DLD1 (cell line): ENCODE results near the gene DOCK8.

Experiments used
- in situ Hi-C: cut with HindIII; loops from 2 replicates; pipeline ENCODE4 v1.10.0; 2017; ENCODE audit warnings: low sequenced_read_pairs

DOCK8 gene

DNA sequence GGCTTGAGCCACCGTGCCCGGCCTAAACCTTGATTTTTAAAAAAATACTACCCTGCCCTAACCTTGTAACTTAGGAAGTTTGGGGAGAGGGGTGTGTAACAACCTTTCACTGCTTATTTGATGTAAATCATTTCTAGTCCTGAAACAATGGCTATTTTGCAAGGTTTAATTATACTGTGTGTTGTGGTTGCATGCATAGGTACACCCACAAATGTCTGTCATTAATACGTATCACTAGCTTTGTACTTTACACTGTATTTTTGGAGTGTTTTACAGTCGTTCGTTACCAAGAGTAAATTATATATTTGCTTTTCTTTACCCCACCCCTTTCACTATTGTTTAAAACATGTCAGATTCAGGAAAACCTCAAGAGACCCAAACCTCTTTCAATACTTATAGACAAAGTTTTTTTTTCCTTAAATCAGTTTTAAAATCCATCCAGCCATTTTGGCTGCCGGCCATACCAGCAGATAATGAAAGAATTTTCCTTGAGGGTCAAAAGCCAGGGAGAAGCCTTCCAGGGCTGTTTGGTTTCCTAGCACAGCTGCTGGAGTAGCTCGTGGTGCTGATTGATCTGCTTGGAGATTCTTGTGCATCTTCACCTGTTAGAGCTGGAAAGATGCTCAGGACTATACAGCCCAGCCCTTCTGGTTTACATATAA is 50.7 kb downstream of the DOCK8 start:
- in situ Hi-C loops, result no loop called here

DNA sequence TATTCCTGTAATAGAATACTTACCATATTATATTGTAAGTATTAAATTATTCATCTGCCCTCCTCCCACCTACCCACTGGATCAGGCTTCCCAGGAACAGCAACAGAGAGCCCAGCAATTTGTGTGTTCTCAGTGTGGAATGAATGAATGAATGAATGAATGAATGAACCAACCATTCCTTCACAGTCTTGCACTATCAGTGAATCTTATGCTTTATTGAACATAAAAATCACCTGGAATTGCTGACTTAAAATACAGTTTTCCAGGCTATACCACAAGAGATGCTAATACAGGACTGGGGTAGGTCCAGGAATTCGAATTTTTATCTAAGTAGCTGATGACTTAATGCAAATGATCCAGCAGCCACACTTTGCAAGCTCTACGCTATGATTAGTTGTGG is 51.6 kb downstream of the DOCK8 start:
- in situ Hi-C loops, result no loop called here

DNA sequence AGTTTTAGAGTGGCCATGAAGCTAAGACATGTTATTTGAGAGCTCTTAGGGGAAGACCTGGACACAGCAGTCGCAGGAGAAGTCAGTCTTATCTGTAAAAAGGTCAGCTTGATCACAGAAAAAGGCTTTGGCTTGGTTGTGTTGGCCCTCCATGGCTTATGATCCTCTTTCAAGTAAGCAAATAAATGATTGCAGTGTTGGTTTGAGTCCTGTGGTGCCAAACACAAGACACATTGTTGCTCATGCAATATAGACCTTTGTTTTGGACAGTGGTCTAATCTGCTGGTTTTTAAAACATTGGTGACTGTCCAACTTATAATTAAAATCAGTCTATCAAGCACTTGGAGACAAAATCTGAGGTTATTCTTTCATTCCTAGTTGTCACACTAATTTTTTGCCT is 54.0 kb downstream of the DOCK8 start:
- in situ Hi-C loops, result no loop called here

DNA sequence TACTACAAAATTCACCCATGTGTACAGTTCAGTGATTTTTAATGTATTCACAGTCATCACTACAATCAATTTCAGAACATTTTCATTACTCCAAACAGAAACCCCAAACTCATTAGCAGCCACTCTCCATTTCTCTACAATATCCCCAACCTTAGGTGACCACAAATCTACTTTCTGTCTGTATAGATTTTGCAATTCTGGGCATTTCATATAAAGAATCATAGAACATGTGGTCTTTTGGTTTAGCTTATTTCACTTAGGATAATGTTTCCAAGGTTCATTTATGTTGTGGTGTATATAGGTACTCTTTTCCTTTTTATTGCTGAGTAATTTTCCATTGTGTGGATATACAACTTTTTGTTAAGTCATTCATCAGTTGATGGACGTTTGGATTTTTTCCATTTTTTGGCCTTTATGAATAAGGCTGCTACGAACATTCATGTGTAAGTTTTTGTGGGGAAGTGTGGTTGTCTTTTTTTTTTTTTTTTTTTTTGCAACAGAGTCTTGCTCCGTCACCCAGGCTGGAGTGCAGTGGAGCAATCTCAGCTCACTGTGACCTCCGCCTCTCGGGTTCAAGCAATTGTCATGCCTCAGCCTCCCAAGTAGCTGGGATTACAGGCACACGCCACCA is 54.5 kb downstream of the DOCK8 start:
- in situ Hi-C loops, result no loop called here

DNA sequence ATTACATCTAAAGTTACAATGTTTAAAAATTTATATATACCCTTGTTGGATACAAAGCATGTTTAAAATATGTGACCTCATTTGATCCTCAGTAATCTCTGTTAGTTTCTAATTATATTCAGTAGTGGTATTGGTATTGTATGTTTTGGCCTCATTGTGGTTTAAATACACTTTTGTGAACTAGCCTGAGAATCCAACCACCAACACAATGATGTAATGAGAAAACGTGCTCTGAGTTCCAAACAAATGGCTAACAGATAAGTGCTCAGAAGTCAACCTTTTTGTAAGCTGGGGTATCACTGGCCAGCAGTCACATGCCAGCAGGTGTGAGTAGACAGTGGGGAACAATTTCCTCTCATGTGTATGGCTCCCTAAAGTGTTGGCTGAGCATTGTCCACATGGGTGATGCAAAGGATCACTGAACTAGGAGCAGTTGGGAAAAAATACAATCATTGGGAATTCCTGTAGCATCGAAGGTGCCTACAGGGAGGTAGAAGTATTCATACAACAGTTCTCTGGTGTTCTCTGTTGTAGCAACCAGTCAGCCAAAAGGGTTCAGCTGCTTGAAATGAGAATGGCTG is 56.1 kb downstream of the DOCK8 start:
- in situ Hi-C loops, result no loop called here

GRCh38 chr9:272251-273213 is 57.9 kb downstream of the DOCK8 start:
- in situ Hi-C loops, result no loop called here

DNA sequence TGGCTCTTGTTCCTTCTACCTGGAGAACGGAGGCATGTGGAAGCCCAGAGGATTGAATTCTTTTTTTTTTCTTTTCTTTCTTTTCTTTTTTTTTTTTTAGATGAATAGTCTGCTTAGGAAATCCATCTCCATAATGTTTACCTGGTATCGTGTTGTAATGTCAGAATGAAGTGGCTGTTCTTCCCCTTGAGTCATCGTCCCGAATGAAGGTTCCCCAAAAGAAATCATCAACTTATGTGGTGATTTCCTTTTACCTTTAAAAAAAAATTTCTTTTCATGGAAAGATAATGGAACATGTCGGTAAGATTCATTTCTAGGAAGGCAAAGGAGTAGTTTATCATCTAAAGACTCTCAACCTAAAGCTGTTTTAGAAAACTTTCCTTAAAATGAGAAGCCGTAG is 59.7 kb downstream of the DOCK8 start:
- in situ Hi-C loops, result no loop called here

DNA sequence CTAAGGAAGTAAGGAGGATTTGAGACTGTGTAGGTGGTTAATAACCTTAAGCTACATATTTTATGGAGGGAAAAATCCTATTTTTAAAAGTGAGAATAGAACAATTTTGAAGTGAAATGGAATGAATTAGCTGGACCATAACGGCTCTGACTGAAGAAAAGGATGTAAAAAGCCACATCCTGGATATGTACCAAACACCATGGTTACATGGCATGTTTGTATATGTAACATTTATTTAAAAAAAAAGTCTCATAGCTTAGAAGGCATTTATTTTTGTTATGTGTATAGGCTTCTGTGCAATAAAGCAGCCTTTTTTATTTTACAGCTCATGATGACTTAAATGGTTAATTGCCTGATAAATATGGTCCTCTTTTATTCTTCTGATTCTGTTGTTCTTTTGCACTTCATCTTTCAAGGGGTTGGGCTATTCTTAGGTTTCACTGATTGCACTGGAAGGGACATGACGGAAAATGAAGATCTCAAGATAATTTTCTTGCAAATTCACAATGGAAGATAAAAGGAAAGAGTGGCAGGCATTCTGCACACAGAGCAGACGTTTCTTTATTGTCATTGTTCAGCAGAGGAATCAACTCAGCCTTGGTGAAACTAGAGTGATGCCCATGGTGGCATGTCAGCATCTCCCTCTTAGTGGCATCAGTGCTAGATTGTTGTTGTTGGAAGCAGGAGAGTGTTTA is 63.1 kb downstream of the DOCK8 start:
- in situ Hi-C loops, result no loop called here

GRCh38 chr9:278651-279050 is 64.0 kb downstream of the DOCK8 start:
- in situ Hi-C loops, result no loop called here

- in situ Hi-C loops, result no loop called here
Measured at GRCh38 chr9:279674-280073, 65.0 kb downstream of the DOCK8 start.

DNA sequence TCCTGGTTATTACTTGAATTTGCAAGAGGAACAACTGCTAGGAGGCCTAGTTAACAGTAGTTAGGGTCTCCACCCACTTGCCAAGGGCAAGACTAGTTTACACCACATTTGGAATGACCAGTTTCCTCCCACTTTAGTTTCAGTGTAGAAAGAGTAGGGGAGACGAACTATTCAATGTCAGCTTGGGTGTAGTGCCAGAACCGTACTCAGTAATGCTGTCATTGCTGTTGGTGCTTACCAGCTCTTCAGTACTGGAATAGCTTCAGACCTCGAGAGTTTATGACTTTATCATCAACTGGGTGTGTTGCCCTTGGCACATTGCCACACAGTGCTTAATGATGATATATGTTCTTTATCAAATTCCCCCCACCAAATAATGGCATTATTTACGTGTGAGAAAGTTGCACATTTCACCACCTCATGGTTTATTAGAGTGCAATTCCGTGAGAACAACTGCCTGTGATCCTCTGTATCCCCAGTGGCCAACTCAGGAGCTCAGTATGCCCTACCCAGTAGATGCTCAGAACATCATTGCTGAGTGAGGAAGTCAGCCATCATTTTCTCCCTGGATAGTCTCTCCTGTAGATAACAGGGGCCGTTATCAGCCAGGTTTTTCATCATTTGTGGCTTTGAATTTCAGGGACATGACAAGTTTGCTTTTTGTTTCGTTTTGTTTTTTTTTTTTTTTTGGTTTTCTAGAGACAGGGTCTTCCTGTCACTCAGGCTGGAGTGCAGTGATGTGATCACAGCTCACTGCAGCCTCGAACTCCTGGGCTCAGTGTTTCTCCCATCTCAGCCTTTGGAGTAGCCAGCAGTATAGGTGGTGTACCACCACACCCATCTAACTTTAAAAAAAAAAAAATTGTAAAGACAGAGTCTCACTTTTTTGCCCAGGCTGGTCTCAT is 67.3 kb downstream of the DOCK8 start:
- in situ Hi-C loops, result no loop called here

GRCh38 chr9:286071-286740 is 71.5 kb downstream of the DOCK8 start:
- in situ Hi-C loops, result no loop called here

DNA sequence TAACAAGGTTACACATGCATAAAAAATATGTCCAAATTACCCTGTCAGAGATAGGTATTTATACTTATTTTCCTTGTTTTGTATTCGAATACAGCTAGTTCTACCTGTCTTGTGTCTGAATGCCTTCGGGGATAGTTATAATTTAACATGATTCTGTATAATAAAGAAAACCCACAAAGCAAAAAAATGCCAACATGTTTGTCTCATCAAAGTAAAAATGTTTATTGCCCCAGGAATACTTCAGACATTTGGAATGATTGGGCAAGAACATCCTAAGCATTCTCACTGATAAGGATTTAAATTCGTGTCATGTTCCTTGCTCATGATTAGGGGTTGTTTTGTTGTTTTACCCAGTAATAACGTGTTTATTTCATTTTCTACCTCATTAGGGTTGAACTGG is 74.5 kb downstream of the DOCK8 start:
- in situ Hi-C loops, result no loop called here

- in situ Hi-C loops, result no loop called here
Measured at GRCh38 chr9:292915-293314, 78.2 kb downstream of the DOCK8 start.

- in situ Hi-C loops, result no loop called here
Measured at GRCh38 chr9:295576-295975, 80.9 kb downstream of the DOCK8 start.

- in situ Hi-C loops, result no loop called here
Measured at GRCh38 chr9:296411-296810, 81.7 kb downstream of the DOCK8 start.

- in situ Hi-C loops, result no loop called here
Measured at GRCh38 chr9:297104-297972, 82.7 kb downstream of the DOCK8 start.

DNA sequence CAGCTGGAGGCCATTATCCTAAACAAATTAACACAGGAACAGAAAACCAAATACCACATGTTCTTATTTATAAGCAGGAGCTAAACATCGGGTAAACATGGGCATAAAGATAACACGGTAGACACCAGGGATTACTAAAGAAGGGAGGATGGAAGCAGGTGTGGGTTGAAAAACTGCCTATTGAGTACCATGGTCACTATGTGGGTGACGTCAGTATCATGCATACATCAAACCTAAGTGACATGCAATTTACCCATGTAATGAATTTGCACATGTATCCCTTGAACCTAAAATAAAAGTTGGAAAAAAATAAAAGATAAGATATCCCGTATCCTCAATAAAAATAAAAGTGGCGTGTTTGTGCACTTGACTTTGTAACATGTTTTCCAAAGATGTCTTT is 88.8 kb downstream of the DOCK8 start:
- in situ Hi-C loops, result no loop called here
